DOHH2 (cell line): Measurements from ENCODE around the gene PAPPA.

Experiments used
- CTCF ChIP-seq: fragments of 200-600 bp; sonication (generic); IDR thresholded peaks from one replicate; pipeline ENCODE4 v1.5.1; 2014; ENCODE audit warnings: antibody characterized with exemption, mild to moderate bottlenecking, low read depth, low read length; ENCODE audit not compliant: poor library complexity, severe bottlenecking
- EZH2phosphoT487 ChIP-seq: fragments of 200-600 bp; sonication (generic); IDR thresholded peaks from 2 replicates; pipeline ENCODE4 v1.6.1; 2017; ENCODE audit warnings: borderline replicate concordance, mild to moderate bottlenecking, antibody characterized with exemption, low read length, moderate library complexity, mixed read lengths

GRCh38 chr9:116449949-116450348, 296.4 kb downstream of the PAPPA start:
- TF ChIP-seq CTCF (no peak), EZH2phosphoT487 (no peak)
